Activated naive CD4-positive, alpha-beta T cell treated with anti-CD3 and anti-CD28 coated beads, Interleukin-2, amount 10 ng/mL, durations not matched to agents 7 days and 5 days (primary cell): ENCODE measurements around the gene ERV3-1.
"Not testable (repeated sequence)": the region's sequence is repeated elsewhere in the genome, so short reads cannot be mapped to it uniquely, and the experiment has no call there.

ENCODE experiments used
- CTCF ChIA-PET: fragments of 350-600 bp; sonication (Branson Sonifier 250); formaldehyde crosslinking; loops from one replicate; lab custom pipeline; 2021; ENCODE audit warnings: antibody characterized with exemption; lab: Charles Lee
- DNase-seq: peaks from one replicate; pipeline ENCODE4 v3.0.0-alpha.2; 2020
- H3K27ac Mint-ChIP-seq: one replicate; pipeline ENCODE4 v1.8.0; 2021; ENCODE audit warnings: mild to moderate bottlenecking, moderate library complexity, mixed read lengths
- H3K27me3 Mint-ChIP-seq: one replicate; pipeline ENCODE4 v1.8.0; 2021; ENCODE audit warnings: mild to moderate bottlenecking, mixed read lengths
- H3K36me3 Mint-ChIP-seq: one replicate; pipeline ENCODE4 v1.8.0; 2021; ENCODE audit warnings: mixed read lengths
- H3K4me1 Mint-ChIP-seq: one replicate; pipeline ENCODE4 v1.8.0; 2021; ENCODE audit warnings: mixed read lengths
- H3K4me3 Mint-ChIP-seq: one replicate; pipeline ENCODE4 v1.8.0; 2021; ENCODE audit warnings: mild to moderate bottlenecking, moderate library complexity, mixed read lengths
- H3K9me3 Mint-ChIP-seq: one replicate; pipeline ENCODE4 v1.8.0; 2021; ENCODE audit warnings: mixed read lengths

ERV3-1 gene

GRCh38 chr7:64992971-64993370 lies 13.5 kb downstream of the ERV3-1 start:
- H3K27ac Mint-ChIP-seq: no peak overlapping the region
- CTCF ChIA-PET: no interaction called here
- no peaks in the 10 kb centered on the region for H3K27me3 Mint-ChIP-seq
- no peak overlapping the region for H3K4me3 Mint-ChIP-seq
- H3K36me3 Mint-ChIP-seq: peaks cover 12% of the 10 kb centered on the region
- H3K9me3 Mint-ChIP-seq: peaks cover 68% of the 10 kb centered on the region
- no peaks in the 10 kb centered on the region for H3K4me1 Mint-ChIP-seq
- DNase-seq: no peak

- no peaks in the 10 kb centered on the region for H3K4me1 Mint-ChIP-seq
- no peak within 1 kb of the TSS for H3K4me3 Mint-ChIP-seq
- H3K27ac Mint-ChIP-seq: no peak within 1 kb of the TSS
- peaks cover 72% of the 10 kb centered on the region for H3K9me3 Mint-ChIP-seq
- H3K36me3 Mint-ChIP-seq: peaks cover 16% of the 10 kb centered on the region
- CTCF ChIA-PET: no interaction called here
- no peak for DNase-seq
- no peaks in the 10 kb centered on the region for H3K27me3 Mint-ChIP-seq
Observed at GRCh38 chr7:64990936-64991335, 15.6 kb downstream of the ERV3-1 start, which contains the start of gene ZNF117. Gene ZNF117, minus strand, starts transcription at chr7:64991036.

GRCh38 chr7:64990216-64990615 lies 16.3 kb downstream of the ERV3-1 start:
- no peaks in the 10 kb centered on the region for H3K27me3 Mint-ChIP-seq
- no peak for DNase-seq
- no peak overlapping the region for H3K4me3 Mint-ChIP-seq
- H3K4me1 Mint-ChIP-seq: no peaks in the 10 kb centered on the region
- CTCF ChIA-PET: no interaction called here
- peaks cover 16% of the 10 kb centered on the region for H3K36me3 Mint-ChIP-seq
- no peak overlapping the region for H3K27ac Mint-ChIP-seq
- peaks cover 71% of the 10 kb centered on the region for H3K9me3 Mint-ChIP-seq

- no peak overlapping the region for H3K4me3 Mint-ChIP-seq
- no peak overlapping the region for H3K27ac Mint-ChIP-seq
- H3K4me1 Mint-ChIP-seq: no peaks in the 10 kb centered on the region
- no peak for DNase-seq
- CTCF ChIA-PET: no interaction called here
- H3K36me3 Mint-ChIP-seq: peaks cover 40% of the 10 kb centered on the region
- peaks cover 61% of the 10 kb centered on the region for H3K9me3 Mint-ChIP-seq
- no peaks in the 10 kb centered on the region for H3K27me3 Mint-ChIP-seq
Observed at GRCh38 chr7:64978497-64979203, 27.8 kb downstream of the ERV3-1 start.

GRCh38 chr7:64965594-64965993 lies 40.9 kb downstream of the ERV3-1 start:
- no peaks in the 10 kb centered on the region for H3K27me3 Mint-ChIP-seq
- CTCF ChIA-PET: no interaction called here

GRCh38 chr7:64959072-64959747 lies 47.3 kb downstream of the ERV3-1 start:
- Mint-ChIP-seq H3K27me3 (peaks cover 9% of the 10 kb centered on the region), H3K36me3 (no peaks in the 10 kb centered on the region), H3K9me3 (peaks cover 11% of the 10 kb centered on the region), H3K27ac (no peak overlapping the region), H3K4me3 (no peak overlapping the region), H3K4me1 (no peaks in the 10 kb centered on the region)
- CTCF ChIA-PET: no interaction called here
- no peak for DNase-seq

More at GRCh38 chr7:64965594-64965993, 40.9 kb downstream of the ERV3-1 start:
- DNase-seq: no peak
- no peaks in the 10 kb centered on the region for H3K4me1 Mint-ChIP-seq
- H3K4me3 Mint-ChIP-seq: no peak overlapping the region
- H3K27ac Mint-ChIP-seq: no peak overlapping the region
- no peaks in the 10 kb centered on the region for H3K36me3 Mint-ChIP-seq
- H3K9me3 Mint-ChIP-seq: peaks cover 19% of the 10 kb centered on the region

- DNase-seq: no peak
- H3K9me3 Mint-ChIP-seq: no peaks in the 10 kb centered on the region
- no peaks in the 10 kb centered on the region for H3K4me1 Mint-ChIP-seq
- H3K27me3 Mint-ChIP-seq: peaks cover 27% of the 10 kb centered on the region
- no peak overlapping the region for H3K4me3 Mint-ChIP-seq
- CTCF ChIA-PET: interaction anchor here (0.8 to 3.5 kb wide), 3 partner anchors 18 to 357 kb away, joined by 3 to 23 read pairs (median 4); no protein-coding TSS in a partner anchor
- H3K36me3 Mint-ChIP-seq: no peaks in the 10 kb centered on the region
- H3K27ac Mint-ChIP-seq: no peak overlapping the region
Observed at GRCh38 chr7:64951250-64951848, 55.1 kb downstream of the ERV3-1 start.

GRCh38 chr7:64950673-64951072 lies 55.8 kb downstream of the ERV3-1 start:
- H3K27ac Mint-ChIP-seq, H3K9me3 Mint-ChIP-seq, H3K4me1 Mint-ChIP-seq, H3K4me3 Mint-ChIP-seq, DNase-seq, H3K36me3 Mint-ChIP-seq: not testable (repeated sequence)
- CTCF ChIA-PET: interaction anchor here (0.8 to 3.5 kb wide), 2 partner anchors 354 to 357 kb away, joined by 4 to 23 read pairs; no protein-coding TSS in a partner anchor
- peaks cover 34% of the 10 kb centered on the region for H3K27me3 Mint-ChIP-seq

GRCh38 chr7:64948774-64949173 lies 57.7 kb downstream of the ERV3-1 start:
- not testable (repeated sequence) for H3K4me1 Mint-ChIP-seq, H3K27ac Mint-ChIP-seq, H3K4me3 Mint-ChIP-seq, DNase-seq, H3K9me3 Mint-ChIP-seq, H3K36me3 Mint-ChIP-seq
- peaks cover 47% of the 10 kb centered on the region for H3K27me3 Mint-ChIP-seq
- CTCF ChIA-PET: interaction anchor here (1.5 kb wide), 1 partner anchor 60 kb away, joined by 5 read pairs; no protein-coding TSS in a partner anchor

- CTCF ChIA-PET: interaction anchor here (1.2 kb wide), 1 partner anchor 361 kb away, joined by 3 read pairs; no protein-coding TSS in a partner anchor
- no peak for DNase-seq
- H3K9me3 Mint-ChIP-seq: peaks cover 2% of the 10 kb centered on the region
- H3K36me3 Mint-ChIP-seq: no peaks in the 10 kb centered on the region
- H3K4me3 Mint-ChIP-seq: no peak overlapping the region
- peaks cover 47% of the 10 kb centered on the region for H3K27me3 Mint-ChIP-seq
- H3K27ac Mint-ChIP-seq: no peak overlapping the region
- no peaks in the 10 kb centered on the region for H3K4me1 Mint-ChIP-seq
Observed at GRCh38 chr7:64947252-64948000, 59.1 kb downstream of the ERV3-1 start.

GRCh38 chr7:64946772-64947171 lies 59.7 kb downstream of the ERV3-1 start:
- CTCF ChIA-PET: interaction anchor here (1.0 kb wide), 1 partner anchor 56 kb away, joined by 3 read pairs; no protein-coding TSS in a partner anchor
- peaks cover 47% of the 10 kb centered on the region for H3K27me3 Mint-ChIP-seq
- H3K36me3 Mint-ChIP-seq: no peaks in the 10 kb centered on the region
- no peak overlapping the region for H3K4me3 Mint-ChIP-seq
- DNase-seq: peak; percentile 27
- no peaks in the 10 kb centered on the region for H3K4me1 Mint-ChIP-seq
- H3K27ac Mint-ChIP-seq: no peak overlapping the region
- H3K9me3 Mint-ChIP-seq: peaks cover 2% of the 10 kb centered on the region

- DNase-seq: no peak
- no peaks in the 10 kb centered on the region for H3K4me1 Mint-ChIP-seq
- H3K27me3 Mint-ChIP-seq: peaks cover 47% of the 10 kb centered on the region
- H3K36me3 Mint-ChIP-seq: no peaks in the 10 kb centered on the region
- H3K9me3 Mint-ChIP-seq: peaks cover 2% of the 10 kb centered on the region
- no peak overlapping the region for H3K27ac Mint-ChIP-seq
- CTCF ChIA-PET: interaction anchor here (1.0 kb wide), 1 partner anchor 55 kb away, joined by 3 read pairs; no protein-coding TSS in a partner anchor
- H3K4me3 Mint-ChIP-seq: no peak overlapping the region
Observed at GRCh38 chr7:64945503-64946175, 60.8 kb downstream of the ERV3-1 start.

GRCh38 chr7:64944667-64945502 lies 61.6 kb downstream of the ERV3-1 start:
- H3K4me3 Mint-ChIP-seq, H3K27ac Mint-ChIP-seq, CTCF ChIA-PET, DNase-seq, H3K9me3 Mint-ChIP-seq, H3K4me1 Mint-ChIP-seq, H3K36me3 Mint-ChIP-seq: not testable (repeated sequence)
- peaks cover 47% of the 10 kb centered on the region for H3K27me3 Mint-ChIP-seq
